ENCODE data around the gene SRGAP1. TPM values are rescaled to one million over a fixed set of nuclear protein-coding genes. Genes with fewer than 3 reads are reported as not detected.
"Not testable (repeated sequence)": the region's sequence is repeated elsewhere in the genome, so short reads cannot be mapped to it uniquely, and the experiment has no call there.

SRGAP1 gene
- polyA plus RNA-seq, 2 donors: 1.4 to 3.2 TPM

DNA sequence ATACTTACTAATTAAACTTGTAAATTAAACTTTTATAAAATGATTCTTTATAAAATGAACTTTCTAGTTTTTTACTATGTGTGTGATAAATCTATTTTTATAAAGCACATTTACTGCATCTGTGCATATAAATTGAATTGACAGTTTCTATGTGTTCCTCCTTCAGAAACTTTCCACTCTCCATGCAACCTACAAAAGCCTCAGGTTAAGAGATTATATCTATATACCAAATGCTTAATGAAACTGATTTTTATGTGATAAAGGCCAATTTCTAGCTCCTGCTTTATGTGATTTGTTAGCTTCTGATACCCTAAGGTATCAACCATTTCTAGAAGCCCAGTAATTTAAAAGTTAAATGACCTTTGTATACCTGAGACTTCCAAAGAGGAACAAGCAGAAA, 174.0 kb downstream of the SRGAP1 start:
- no peaks in the 10 kb centered on the region for H3K27me3 ChIP-seq (ENCODE audit: control insufficient read depth in 1 of 2, insufficient read depth in 2 of 2, low read length in 2 of 2)
- no peaks in the 10 kb centered on the region for H3K9me3 ChIP-seq (ENCODE audit: control insufficient read depth in 2 of 2, insufficient read depth in 1 of 2, low read depth in 1 of 2, low read length in 1 of 2)
- H3K4me3 ChIP-seq (ENCODE audit: low read depth in 1 of 2, low read length in 2 of 2): no peak overlapping the region
- H3K27ac ChIP-seq (ENCODE audit: low read depth in 2 of 2, low read length in 1 of 2): no peak overlapping the region
- no peaks in the 10 kb centered on the region for H3K36me3 ChIP-seq (ENCODE audit: control insufficient read depth in 2 of 2, insufficient read depth in 2 of 2, low read length in 1 of 2)
- no peaks in the 10 kb centered on the region for H3K4me1 ChIP-seq (ENCODE audit: control insufficient read depth in 2 of 2, insufficient read depth in 2 of 2, low read length in 1 of 2)

GRCh38 chr12:64019101-64019500, 174.6 kb downstream of the SRGAP1 start:
- Histone ChIP-seq H3K36me3 (ENCODE audit: control insufficient read depth in 2 of 2, insufficient read depth in 2 of 2, low read length in 1 of 2) (no peaks in the 10 kb centered on the region), H3K27me3 (ENCODE audit: control insufficient read depth in 1 of 2, insufficient read depth in 2 of 2, low read length in 2 of 2) (no peaks in the 10 kb centered on the region), H3K4me3 (ENCODE audit: low read depth in 1 of 2, low read length in 2 of 2) (no peak overlapping the region), H3K4me1 (ENCODE audit: control insufficient read depth in 2 of 2, insufficient read depth in 2 of 2, low read length in 1 of 2) (no peaks in the 10 kb centered on the region), H3K9me3 (ENCODE audit: control insufficient read depth in 2 of 2, insufficient read depth in 1 of 2, low read depth in 1 of 2, low read length in 1 of 2) (no peaks in the 10 kb centered on the region), H3K27ac (ENCODE audit: low read depth in 2 of 2, low read length in 1 of 2) (no peak overlapping the region)
- WGBS, 2 donors: 95 to 97% methylated on average over 2 of the region's 2 CpGs

- no peaks in the 10 kb centered on the region for H3K36me3 ChIP-seq (ENCODE audit: control insufficient read depth in 2 of 2, insufficient read depth in 2 of 2, low read length in 1 of 2)
- 60% methylated on average over 1 of the region's 1 CpG for WGBS, 2 donors
- no peaks in the 10 kb centered on the region for H3K4me1 ChIP-seq (ENCODE audit: control insufficient read depth in 2 of 2, insufficient read depth in 2 of 2, low read length in 1 of 2)
- H3K4me3 ChIP-seq (ENCODE audit: low read depth in 1 of 2, low read length in 2 of 2): no peak overlapping the region
- no peak overlapping the region for H3K27ac ChIP-seq (ENCODE audit: low read depth in 2 of 2, low read length in 1 of 2)
- H3K27me3 ChIP-seq (ENCODE audit: control insufficient read depth in 1 of 2, insufficient read depth in 2 of 2, low read length in 2 of 2): no peaks in the 10 kb centered on the region
- no peaks in the 10 kb centered on the region for H3K9me3 ChIP-seq (ENCODE audit: control insufficient read depth in 2 of 2, insufficient read depth in 1 of 2, low read depth in 1 of 2, low read length in 1 of 2)
These were observed 175.2 kb downstream of the SRGAP1 start for GRCh38 chr12:64019654-64020053.

GRCh38 chr12:64025174-64025958, 180.9 kb downstream of the SRGAP1 start:
- H3K4me3 ChIP-seq (ENCODE audit: low read depth in 1 of 2, low read length in 2 of 2): no peak overlapping the region
- no peak overlapping the region for H3K27ac ChIP-seq (ENCODE audit: low read depth in 2 of 2, low read length in 1 of 2)
- H3K36me3 ChIP-seq (ENCODE audit: control insufficient read depth in 2 of 2, insufficient read depth in 2 of 2, low read length in 1 of 2): no peaks in the 10 kb centered on the region
- no peaks in the 10 kb centered on the region for H3K4me1 ChIP-seq (ENCODE audit: control insufficient read depth in 2 of 2, insufficient read depth in 2 of 2, low read length in 1 of 2)
- H3K27me3 ChIP-seq (ENCODE audit: control insufficient read depth in 1 of 2, insufficient read depth in 2 of 2, low read length in 2 of 2): no peaks in the 10 kb centered on the region
- H3K9me3 ChIP-seq (ENCODE audit: control insufficient read depth in 2 of 2, insufficient read depth in 1 of 2, low read depth in 1 of 2, low read length in 1 of 2): no peaks in the 10 kb centered on the region
- WGBS, 2 donors: 89 to 90% methylated on average over 9 of the region's 9 CpGs

DNA sequence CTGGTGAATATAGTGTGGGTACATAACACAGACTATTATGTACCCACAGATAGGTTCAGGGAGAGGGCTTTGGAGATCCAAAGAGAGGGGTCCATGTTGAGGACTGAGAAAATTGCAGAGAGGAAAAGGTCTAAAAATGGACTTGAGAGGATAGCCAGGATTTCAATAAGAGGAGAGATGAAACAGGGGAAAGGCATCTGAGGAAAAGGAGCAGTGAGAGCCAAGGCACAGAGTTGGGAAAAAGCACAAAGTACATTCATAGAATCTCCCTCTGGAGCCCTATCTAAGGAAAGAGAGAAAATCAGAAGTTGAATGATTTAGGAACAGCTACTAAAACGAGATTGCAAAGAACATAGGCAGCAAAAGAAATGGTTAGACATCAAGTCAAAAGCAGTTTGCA, 182.8 kb downstream of the SRGAP1 start:
- Histone ChIP-seq H3K27ac (ENCODE audit: low read depth in 2 of 2, low read length in 1 of 2) (no peak overlapping the region), H3K4me1 (ENCODE audit: control insufficient read depth in 2 of 2, insufficient read depth in 2 of 2, low read length in 1 of 2) (no peaks in the 10 kb centered on the region), H3K27me3 (ENCODE audit: control insufficient read depth in 1 of 2, insufficient read depth in 2 of 2, low read length in 2 of 2) (no peaks in the 10 kb centered on the region), H3K9me3 (ENCODE audit: control insufficient read depth in 2 of 2, insufficient read depth in 1 of 2, low read depth in 1 of 2, low read length in 1 of 2) (no peaks in the 10 kb centered on the region), H3K4me3 (ENCODE audit: low read depth in 1 of 2, low read length in 2 of 2) (no peak overlapping the region), H3K36me3 (ENCODE audit: control insufficient read depth in 2 of 2, insufficient read depth in 2 of 2, low read length in 1 of 2) (no peaks in the 10 kb centered on the region)
- WGBS, 2 donors: 67 to 69% methylated on average over 1 of the region's 1 CpG

GRCh38 chr12:64028541-64028940, 184.0 kb downstream of the SRGAP1 start:
- H3K27me3 ChIP-seq (ENCODE audit: control insufficient read depth in 1 of 2, insufficient read depth in 2 of 2, low read length in 2 of 2): no peaks in the 10 kb centered on the region
- 50 to 90% methylated on average over 5 of the region's 5 CpGs for WGBS, 2 donors
- no peaks in the 10 kb centered on the region for H3K36me3 ChIP-seq (ENCODE audit: control insufficient read depth in 2 of 2, insufficient read depth in 2 of 2, low read length in 1 of 2)
- H3K9me3 ChIP-seq (ENCODE audit: control insufficient read depth in 2 of 2, insufficient read depth in 1 of 2, low read depth in 1 of 2, low read length in 1 of 2): no peaks in the 10 kb centered on the region
- no peaks in the 10 kb centered on the region for H3K4me1 ChIP-seq (ENCODE audit: control insufficient read depth in 2 of 2, insufficient read depth in 2 of 2, low read length in 1 of 2)
- H3K4me3 ChIP-seq (ENCODE audit: low read depth in 1 of 2, low read length in 2 of 2): no peak overlapping the region
- H3K27ac ChIP-seq (ENCODE audit: low read depth in 2 of 2, low read length in 1 of 2): peak overlapping the region in 1 of 2 donors; percentile 7

DNA sequence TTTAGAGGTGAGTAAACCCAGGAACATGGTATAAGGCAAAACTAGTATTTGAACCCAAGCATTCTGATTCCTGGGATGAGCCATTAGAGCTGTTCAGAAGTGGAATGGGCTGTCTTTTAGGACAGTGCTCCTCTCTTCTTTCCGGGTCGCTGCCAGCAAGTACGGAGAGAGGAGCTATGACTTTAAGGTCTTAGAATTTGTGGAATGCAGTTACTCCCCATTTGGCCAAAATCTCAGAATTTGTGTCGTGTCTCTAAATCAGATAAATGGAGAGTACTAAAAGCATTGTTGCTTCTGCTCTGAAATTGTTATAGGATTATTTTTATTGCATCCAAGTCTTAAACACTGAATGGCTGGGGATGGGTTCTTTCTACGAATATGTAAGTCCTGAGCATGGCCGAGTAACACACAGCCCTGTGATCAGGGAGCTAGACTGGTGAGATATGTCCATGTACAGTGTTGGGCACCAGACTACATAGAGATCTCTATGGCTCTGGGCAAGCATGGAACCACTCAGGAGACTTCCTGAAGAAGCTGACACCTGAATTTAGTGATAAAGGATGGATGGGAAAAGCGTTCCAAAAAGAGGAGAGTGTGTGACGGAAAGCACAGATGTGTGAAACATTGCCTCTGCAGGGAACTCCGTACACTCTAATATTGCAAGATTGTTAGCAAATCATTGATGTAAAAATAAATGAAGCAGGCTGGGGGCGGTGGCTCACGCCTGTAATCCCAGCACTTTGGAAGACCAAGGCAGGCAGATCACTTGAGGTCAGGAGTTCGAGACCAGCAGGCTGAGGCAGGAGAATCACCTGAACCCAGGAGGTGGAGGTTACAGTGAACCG, 184.7 kb downstream of the SRGAP1 start:
- Histone ChIP-seq H3K27ac (ENCODE audit: low read depth in 2 of 2, low read length in 1 of 2) (peak overlapping the region in 1 of 2 donors; percentile 3), H3K4me3 (ENCODE audit: low read depth in 1 of 2, low read length in 2 of 2) (no peak overlapping the region), H3K36me3 (ENCODE audit: control insufficient read depth in 2 of 2, insufficient read depth in 2 of 2, low read length in 1 of 2) (no peaks in the 10 kb centered on the region), H3K9me3 (ENCODE audit: control insufficient read depth in 2 of 2, insufficient read depth in 1 of 2, low read depth in 1 of 2, low read length in 1 of 2) (no peaks in the 10 kb centered on the region), H3K4me1 (ENCODE audit: control insufficient read depth in 2 of 2, insufficient read depth in 2 of 2, low read length in 1 of 2) (no peaks in the 10 kb centered on the region), H3K27me3 (ENCODE audit: control insufficient read depth in 1 of 2, insufficient read depth in 2 of 2, low read length in 2 of 2) (no peaks in the 10 kb centered on the region)
- 78 to 84% methylated on average over 13 of the region's 13 CpGs for WGBS, 2 donors

GRCh38 chr12:64030155-64030554, 185.7 kb downstream of the SRGAP1 start:
- no peak overlapping the region for H3K27ac ChIP-seq (ENCODE audit: low read depth in 2 of 2, low read length in 1 of 2)
- H3K9me3 ChIP-seq (ENCODE audit: control insufficient read depth in 2 of 2, insufficient read depth in 1 of 2, low read depth in 1 of 2, low read length in 1 of 2): no peaks in the 10 kb centered on the region
- no peaks in the 10 kb centered on the region for H3K36me3 ChIP-seq (ENCODE audit: control insufficient read depth in 2 of 2, insufficient read depth in 2 of 2, low read length in 1 of 2)
- H3K27me3 ChIP-seq (ENCODE audit: control insufficient read depth in 1 of 2, insufficient read depth in 2 of 2, low read length in 2 of 2): no peaks in the 10 kb centered on the region
- no peaks in the 10 kb centered on the region for H3K4me1 ChIP-seq (ENCODE audit: control insufficient read depth in 2 of 2, insufficient read depth in 2 of 2, low read length in 1 of 2)
- no peak overlapping the region for H3K4me3 ChIP-seq (ENCODE audit: low read depth in 1 of 2, low read length in 2 of 2)

- not testable (repeated sequence) for H3K36me3 ChIP-seq (ENCODE audit: control insufficient read depth in 2 of 2, insufficient read depth in 2 of 2, low read length in 1 of 2); H3K9me3 ChIP-seq (ENCODE audit: control insufficient read depth in 2 of 2, insufficient read depth in 1 of 2, low read depth in 1 of 2, low read length in 1 of 2); H3K4me3 ChIP-seq (ENCODE audit: low read depth in 1 of 2, low read length in 2 of 2); H3K27ac ChIP-seq (ENCODE audit: low read depth in 2 of 2, low read length in 1 of 2); H3K27me3 ChIP-seq (ENCODE audit: control insufficient read depth in 1 of 2, insufficient read depth in 2 of 2, low read length in 2 of 2); H3K4me1 ChIP-seq (ENCODE audit: control insufficient read depth in 2 of 2, insufficient read depth in 2 of 2, low read length in 1 of 2)
- WGBS, 2 donors: 89% methylated on average over 2 of the region's 2 CpGs
These were observed 189.6 kb downstream of the SRGAP1 start for GRCh38 chr12:64034056-64034455.

Data from esophagus (tissue), 2 donors.